GM18519 (cell line): Measurements from ENCODE around the gene NAPG.
"Not testable (repeated sequence)": the region's sequence is repeated elsewhere in the genome, so short reads cannot be mapped to it uniquely, and the experiment has no call there.

Experiments
- ATAC-seq: cut with Tn5 transposase; IDR thresholded peaks from one replicate; pipeline ENCODE4 v1.9.1; 2021; ENCODE audit warnings: mild to moderate bottlenecking, moderate library complexity; ENCODE audit not compliant: unreplicated experiment, low FRiP score

The NAPG gene

GRCh38 chr18:10574412-10574811 is 48.6 kb downstream of the NAPG start:
- ATAC-seq = not testable (repeated sequence)

GRCh38 chr18:10577842-10578572 is 52.2 kb downstream of the NAPG start:
- ATAC-seq = not testable (repeated sequence)

- ATAC-seq = not testable (repeated sequence)
These were observed 52.7 kb downstream of the NAPG start for GRCh38 chr18:10578573-10578899.

- ATAC-seq = no peak
These were observed 53.4 kb downstream of the NAPG start for GRCh38 chr18:10579079-10579867.

- ATAC-seq = no peak
These were observed 54.4 kb downstream of the NAPG start for GRCh38 chr18:10580215-10580614.

- ATAC-seq = no peak
These were observed 59.4 kb downstream of the NAPG start for GRCh38 chr18:10585260-10585659.

- no peak for ATAC-seq
These were observed 63.1 kb downstream of the NAPG start for GRCh38 chr18:10588975-10589374.

GRCh38 chr18:10590412-10590811 is 64.6 kb downstream of the NAPG start:
- ATAC-seq = no peak

GRCh38 chr18:10591896-10592295 is 66.1 kb downstream of the NAPG start:
- ATAC-seq = no peak

- ATAC-seq = not testable (repeated sequence)
These were observed 67.7 kb downstream of the NAPG start for GRCh38 chr18:10593366-10594022.

- not testable (repeated sequence) for ATAC-seq
These were observed 70.1 kb downstream of the NAPG start for GRCh38 chr18:10595917-10596316.

GRCh38 chr18:10597695-10598094 is 71.9 kb downstream of the NAPG start:
- not testable (repeated sequence) for ATAC-seq

GRCh38 chr18:10600701-10601100 is 74.9 kb downstream of the NAPG start:
- ATAC-seq = not testable (repeated sequence)
